Astrocyte (in vitro differentiated cells and primary cell): ENCODE measurements around the gene FN1. TPM values are rescaled to one million over a fixed set of nuclear protein-coding genes. Genes with fewer than 3 reads are reported as not detected.

ENCODE experiments used
- DNase-seq: peaks from one replicate; pipeline ENCODE4 v3.0.0-alpha.2; 2010; ENCODE audit warnings: low read depth
- FAIRE-seq: peaks from 2 replicates; lab custom pipeline; 2011; peaks lifted over from hg19 to GRCh38; lab: Jason Lieb, UNC
- H2AFZ ChIP-seq: 2 replicates; pipeline ENCODE4 v1.6.0; 2012; ENCODE audit warnings: low read depth, low read length, inconsistent platforms
- H3K27ac ChIP-seq: 2 replicates; pipeline ENCODE4 v1.5.1; 2011; ENCODE audit warnings: low read depth, low read length, inconsistent platforms
- H3K27me3 ChIP-seq: 2 replicates; pipeline ENCODE4 v1.6.0; 2011; ENCODE audit warnings: low read length, inconsistent platforms; ENCODE audit not compliant: insufficient read depth
- H3K36me3 ChIP-seq: 2 replicates; pipeline ENCODE4 v1.5.1; 2011; ENCODE audit warnings: low read length, inconsistent platforms; ENCODE audit not compliant: insufficient read depth
- H3K4me1 ChIP-seq: 2 replicates; pipeline ENCODE4 v1.5.1; 2011; ENCODE audit warnings: low read length, inconsistent platforms; ENCODE audit not compliant: insufficient read depth
- H3K4me2 ChIP-seq: 2 replicates; pipeline ENCODE4 v1.6.0; 2012; ENCODE audit warnings: low read length, inconsistent platforms
- H3K4me3 ChIP-seq: 2 replicates; pipeline ENCODE4 v1.5.1; 2011; ENCODE audit warnings: low read depth, mild to moderate bottlenecking, low read length, inconsistent platforms; ENCODE audit not compliant: insufficient read depth
- H3K79me2 ChIP-seq: 2 replicates; pipeline ENCODE4 v1.6.0; 2012; ENCODE audit warnings: mild to moderate bottlenecking, low read length, inconsistent platforms; ENCODE audit not compliant: insufficient read depth
- H3K9ac ChIP-seq: 2 replicates; pipeline ENCODE4 v1.6.0; 2012; ENCODE audit warnings: mild to moderate bottlenecking, low read length, inconsistent platforms
- H3K9me3 ChIP-seq: 2 replicates; pipeline ENCODE4 v1.5.1; 2012; ENCODE audit warnings: low read depth, mild to moderate bottlenecking, low read length, inconsistent platforms; ENCODE audit not compliant: insufficient read depth
- H4K20me1 ChIP-seq: 2 replicates; pipeline ENCODE4 v1.6.0; 2012; ENCODE audit warnings: low read length, inconsistent platforms; ENCODE audit not compliant: insufficient read depth
- H3K27ac Mint-ChIP-seq: one replicate; pipeline ENCODE4 v1.8.0; 2021; ENCODE audit warnings: mild to moderate bottlenecking, mixed read lengths; ENCODE audit not compliant: unreplicated experiment
- H3K27me3 Mint-ChIP-seq: one replicate; pipeline ENCODE4 v1.8.0; 2021; ENCODE audit warnings: low read depth, mixed read lengths; ENCODE audit not compliant: unreplicated experiment
- H3K36me3 Mint-ChIP-seq: one replicate; pipeline ENCODE4 v1.8.0; 2021; ENCODE audit warnings: low read depth, mixed read lengths; ENCODE audit not compliant: unreplicated experiment
- H3K4me1 Mint-ChIP-seq: one replicate; pipeline ENCODE4 v1.8.0; 2021; ENCODE audit warnings: low read depth, mixed read lengths; ENCODE audit not compliant: unreplicated experiment
- H3K4me3 Mint-ChIP-seq: one replicate; pipeline ENCODE4 v1.8.0; 2021; ENCODE audit warnings: mild to moderate bottlenecking, moderate library complexity, mixed read lengths; ENCODE audit not compliant: unreplicated experiment
- H3K9me3 Mint-ChIP-seq: one replicate; pipeline ENCODE4 v1.8.0; 2021; ENCODE audit warnings: mild to moderate bottlenecking, mixed read lengths; ENCODE audit not compliant: unreplicated experiment
- CTCF ChIP-seq: IDR thresholded peaks from 2 replicates; pipeline ENCODE4 v1.5.1; 2011; ENCODE audit warnings: low read depth, mild to moderate bottlenecking, inconsistent platforms, low read length, moderate library complexity; ENCODE audit not compliant: insufficient read depth
- EZH2 ChIP-seq: IDR thresholded peaks from 2 replicates; pipeline ENCODE4 v1.6.1; 2012; ENCODE audit warnings: mild to moderate bottlenecking, low read length, inconsistent platforms; ENCODE audit not compliant: insufficient read depth
- total RNA-seq: library from RNA; stranded (reverse); gene quantifications from 2 replicates; pipeline ENCODE4 v1.2.1, GENCODE V29; 2021

Gene FN1
- total RNA-seq, 1 donor from 2014 or later = 17,010 TPM

DNA sequence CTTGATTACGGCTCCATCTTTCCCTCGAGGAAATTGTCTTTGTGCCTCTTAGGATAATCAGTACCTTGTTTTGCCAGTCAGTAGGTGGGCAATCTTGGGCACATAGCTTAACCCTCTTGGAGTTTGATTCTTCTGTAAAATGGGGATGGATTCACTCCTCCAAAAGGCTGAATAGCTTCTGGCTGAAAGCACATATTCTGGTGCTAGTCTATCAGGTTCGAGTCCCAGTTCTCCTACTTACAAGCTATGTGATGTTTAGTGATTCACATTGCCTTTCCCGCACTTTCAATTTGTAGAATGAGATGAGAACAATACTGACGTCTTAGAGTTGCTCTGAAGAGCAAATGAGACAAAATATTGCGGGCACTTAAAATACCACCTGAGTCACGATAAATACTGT lies 80.1 kb downstream of the FN1 start:
- Histone ChIP-seq H3K79me2 (no peaks in the 10 kb centered on the region), H3K9me3 (no peaks in the 10 kb centered on the region), H3K27me3 (no peaks in the 10 kb centered on the region), H2AFZ (no peak overlapping the region), H3K4me2 (no peak overlapping the region), H3K4me1 (no peaks in the 10 kb centered on the region), H3K36me3 (peaks cover 24% of the 10 kb centered on the region), H3K9ac (no peak overlapping the region), H4K20me1 (peaks cover 40% of the 10 kb centered on the region), H3K27ac (no peak overlapping the region), H3K4me3 (no peak overlapping the region)
- Mint-ChIP-seq H3K4me1 (no peaks in the 10 kb centered on the region), H3K27me3 (no peaks in the 10 kb centered on the region), H3K9me3 (no peaks in the 10 kb centered on the region), H3K4me3 (no peak overlapping the region), H3K27ac (no peak overlapping the region), H3K36me3 (peaks cover 8% of the 10 kb centered on the region)
- DNase-seq (peak; percentile 64), FAIRE-seq (no peak)
- TF ChIP-seq CTCF = no peak

DNA sequence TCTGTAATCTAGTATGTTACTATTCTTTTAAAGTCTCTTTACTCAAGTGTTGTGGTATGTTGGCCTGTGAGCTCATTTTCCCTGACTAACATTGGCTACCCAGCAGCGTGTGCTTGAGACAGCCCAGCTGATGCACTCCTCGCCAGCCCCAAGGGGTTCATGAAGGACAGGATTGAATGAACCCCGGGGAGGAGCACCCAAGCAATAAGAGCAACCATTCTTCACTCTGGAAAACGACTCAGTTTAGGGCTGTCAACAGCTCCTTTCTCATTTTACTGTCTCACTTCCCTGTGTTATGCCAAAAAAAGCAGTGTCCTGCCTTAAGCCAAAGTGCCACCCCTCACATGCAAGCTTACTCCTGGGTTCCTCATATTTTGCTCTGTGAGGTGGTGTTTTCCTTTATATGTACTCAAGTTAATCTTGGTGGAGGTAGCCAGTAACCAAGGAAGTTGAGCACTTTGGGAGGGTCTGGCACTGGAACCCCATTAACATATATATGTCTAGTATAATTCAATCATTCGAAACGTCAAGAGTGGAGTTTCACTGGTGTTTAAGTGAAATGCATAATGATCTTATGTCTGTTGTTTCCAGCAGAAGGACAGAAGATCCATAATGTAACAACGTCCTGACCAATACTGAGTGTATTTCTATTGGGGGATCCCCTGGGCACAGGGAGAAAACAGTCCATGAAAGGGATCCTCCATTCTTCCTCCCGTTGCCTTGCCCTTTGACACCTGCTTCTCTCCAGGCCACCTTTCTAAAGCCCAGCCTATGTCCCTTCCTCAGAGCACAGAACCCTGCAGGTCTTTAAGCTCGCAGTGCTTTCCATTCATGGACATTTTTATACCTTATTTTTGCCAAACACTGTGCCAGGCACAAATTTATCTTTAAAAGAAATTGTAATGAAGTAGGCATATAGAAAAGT lies 80.8 kb downstream of the FN1 start:
- no peaks in the 10 kb centered on the region for H3K9me3 ChIP-seq
- Mint-ChIP-seq H3K4me1 (no peaks in the 10 kb centered on the region), H3K27me3 (no peaks in the 10 kb centered on the region), H3K9me3 (no peaks in the 10 kb centered on the region), H3K27ac (peak overlapping the region; percentile 60), H3K36me3 (peaks cover 4% of the 10 kb centered on the region), H3K4me3 (no peak overlapping the region)
- FAIRE-seq (no peak), DNase-seq (peak; percentile 67)
- H3K36me3 ChIP-seq = peaks cover 16% of the 10 kb centered on the region
- peaks cover 33% of the 10 kb centered on the region for H4K20me1 ChIP-seq
- no peak overlapping the region for H3K4me3 ChIP-seq
- H3K9ac ChIP-seq = no peak overlapping the region
- H3K79me2 ChIP-seq = no peaks in the 10 kb centered on the region
- no peaks in the 10 kb centered on the region for H3K27me3 ChIP-seq
- no peak overlapping the region for H2AFZ ChIP-seq
- TF ChIP-seq EZH2 (no peak), CTCF (no peak)
- H3K4me2 ChIP-seq = no peak overlapping the region
- H3K4me1 ChIP-seq = no peaks in the 10 kb centered on the region
- no peak overlapping the region for H3K27ac ChIP-seq

GRCh38 chr2:215352602-215353001 lies 83.3 kb downstream of the FN1 start:
- no peak overlapping the region for H3K4me3 ChIP-seq
- FAIRE-seq = no peak
- no peaks in the 10 kb centered on the region for H3K27me3 ChIP-seq
- peaks cover 12% of the 10 kb centered on the region for H4K20me1 ChIP-seq
- no peak for TF ChIP-seq EZH2
- no peaks in the 10 kb centered on the region for H3K79me2 ChIP-seq
- H3K36me3 Mint-ChIP-seq = peaks cover 12% of the 10 kb centered on the region
- DNase-seq = no peak
- H3K27ac ChIP-seq = no peak overlapping the region
- H3K9ac ChIP-seq = no peak overlapping the region
- no peaks in the 10 kb centered on the region for H3K9me3 ChIP-seq
- peaks cover 20% of the 10 kb centered on the region for H3K36me3 ChIP-seq
- no peaks in the 10 kb centered on the region for H3K4me1 ChIP-seq
- no peak overlapping the region for H2AFZ ChIP-seq
- H3K27ac Mint-ChIP-seq = peak overlapping the region; percentile 56
- H3K4me2 ChIP-seq = no peak overlapping the region
- H3K9me3 Mint-ChIP-seq = no peaks in the 10 kb centered on the region
- no peaks in the 10 kb centered on the region for H3K4me1 Mint-ChIP-seq
- no peaks in the 10 kb centered on the region for H3K27me3 Mint-ChIP-seq
- H3K4me3 Mint-ChIP-seq = no peak overlapping the region
